NCI-H2227 (cell line): Measurements from ENCODE around the gene FAM228B.
A peak's percentile ranks its signal among the peaks of the same experiment; 100 is the strongest.
"Not testable (repeated sequence)": the region's sequence is repeated elsewhere in the genome, so short reads cannot be mapped to it uniquely, and the experiment has no call there.

Experiments
- DNase-seq: peaks from one replicate; lab custom pipeline; 2025; ENCODE audit not compliant: unreplicated experiment; lab: John Stamatoyannopoulos, UW

Gene FAM228B

DNA sequence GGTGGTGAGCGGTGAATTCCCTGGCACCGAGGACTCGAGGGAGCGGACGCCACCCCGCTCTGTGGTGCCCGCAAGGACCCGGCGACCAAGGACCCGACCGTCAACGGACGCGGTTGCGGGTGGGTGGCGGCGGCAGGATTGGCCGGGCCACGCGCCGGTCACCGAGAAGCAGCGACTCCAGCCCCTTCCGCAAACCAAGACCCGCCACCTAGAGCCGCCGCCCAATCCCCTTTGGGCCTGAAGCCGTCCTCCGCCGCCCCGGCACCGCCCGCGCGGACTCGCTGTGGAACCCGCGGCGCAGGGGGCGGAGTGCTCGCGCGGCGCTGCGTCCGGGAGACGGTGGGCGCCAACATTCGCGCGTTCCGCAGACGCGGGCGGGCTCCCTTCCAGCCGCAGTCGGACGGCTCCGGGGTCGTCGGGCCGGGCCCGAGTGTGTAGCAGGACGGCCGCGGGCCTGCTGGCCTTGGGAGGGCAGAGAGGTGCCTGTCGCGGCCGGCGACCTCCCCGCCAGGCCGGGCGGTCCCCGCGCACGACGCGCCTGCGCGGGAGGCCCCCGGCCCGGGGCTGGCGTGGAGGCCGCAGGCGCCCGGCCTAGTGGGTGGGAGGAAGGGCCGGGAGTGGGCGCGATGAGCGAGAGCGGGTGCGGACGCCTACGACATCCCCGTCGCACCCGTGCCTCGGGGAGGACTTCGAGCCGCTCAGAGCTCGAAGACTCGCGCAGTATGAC lies at the start of gene FAM228B, which contains the start of gene PFN4:
TSS of gene FAM228B (plus strand) at position 275 of the 727 bp plus-strand sequence. CDS start 893 bp downstream, outside the sequence.
TSS of gene PFN4 (minus strand) at position 140 of the 727 bp plus-strand sequence. CDS start 799 bp downstream, outside the sequence.
- peak; percentile 94 for DNase-seq

DNA sequence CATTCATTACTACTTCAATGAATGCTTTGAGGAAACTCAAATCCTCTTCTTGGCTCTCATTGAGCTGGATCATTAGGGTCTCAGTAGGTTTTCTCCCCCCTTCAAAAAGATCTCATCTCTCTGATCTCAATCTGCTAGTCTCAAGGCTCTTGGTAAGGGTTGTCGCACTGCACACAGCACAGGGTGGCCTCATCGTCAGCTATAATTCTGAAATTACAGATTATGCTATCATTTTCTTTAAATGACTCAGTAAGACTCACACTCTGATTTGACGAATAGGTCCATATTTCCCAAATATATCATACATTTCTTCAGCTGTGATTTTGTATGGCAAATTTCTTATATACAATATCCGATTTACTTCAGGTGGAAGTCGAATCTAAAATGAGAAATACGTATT lies 49.5 kb upstream of the FAM228B start:
- DNase-seq, result no peak

DNA sequence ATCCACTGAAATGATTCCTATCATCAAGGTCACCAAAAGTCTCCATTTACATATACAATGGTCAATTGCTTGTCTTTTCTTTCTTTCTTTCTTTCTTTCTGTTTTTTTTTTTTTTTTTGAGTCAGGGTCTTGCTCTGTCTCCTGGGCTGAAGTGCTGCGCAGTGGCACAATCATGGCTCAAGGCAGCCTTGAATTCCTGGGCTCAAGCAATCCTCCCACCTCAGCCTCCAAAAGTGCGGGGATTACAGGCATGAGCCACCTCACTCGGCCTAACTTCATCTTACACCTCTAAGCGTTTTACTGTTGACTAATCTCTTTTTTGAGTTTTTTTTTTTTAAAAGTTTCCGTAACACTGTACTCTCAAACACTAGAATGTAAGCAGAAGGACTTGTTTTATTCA lies 48.0 kb upstream of the FAM228B start:
- DNase-seq, result no peak

DNA sequence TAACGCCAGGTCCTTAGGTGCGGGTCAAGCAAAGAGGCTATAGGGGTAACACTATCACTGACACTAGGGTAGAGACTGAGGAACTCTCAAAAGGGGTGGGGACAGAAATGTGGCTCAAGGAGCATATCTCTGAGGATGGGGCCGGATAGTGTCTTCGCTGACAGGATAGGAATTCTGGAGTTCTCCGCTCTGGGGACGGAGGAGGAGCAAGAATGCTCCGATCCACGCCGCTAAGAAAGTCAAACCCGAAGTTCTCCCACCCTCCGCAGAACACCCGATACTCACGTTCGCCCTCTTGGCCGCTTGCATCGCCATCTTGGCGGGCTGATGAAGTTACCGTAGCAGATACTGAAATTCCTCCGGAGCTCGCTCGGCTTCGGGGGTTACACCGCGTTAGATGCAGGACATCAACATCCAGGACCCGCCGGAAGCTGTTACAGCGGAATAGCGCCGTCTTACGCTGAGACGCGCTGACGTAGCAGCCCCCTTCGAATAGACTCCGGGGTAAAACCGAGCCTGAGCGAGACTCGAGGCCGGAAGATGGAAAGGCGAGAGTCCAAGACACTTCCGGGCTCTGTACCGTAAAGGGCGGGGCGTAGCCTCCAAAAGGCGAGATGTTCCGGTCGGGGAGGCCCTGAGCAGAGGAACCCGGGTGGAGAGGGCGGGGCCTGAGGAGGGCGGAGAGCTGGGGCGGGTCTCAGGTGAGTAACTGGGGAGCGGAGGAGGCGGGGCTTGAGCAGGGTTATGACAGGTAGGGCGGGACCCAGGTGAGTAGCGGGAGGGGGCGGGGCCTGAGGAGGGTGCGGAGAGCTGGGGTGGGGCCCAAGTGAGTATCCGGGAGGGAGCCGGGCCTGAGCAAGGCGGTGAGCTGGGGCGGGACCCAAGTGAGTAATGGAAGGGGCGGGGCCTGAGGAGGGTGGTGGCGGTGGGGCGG lies 47.1 kb upstream of the FAM228B start, which contains the start of gene SF3B6:
TSS of gene SF3B6 (minus strand) at position 412 of the 934 bp plus-strand sequence. CDS start at position 315, 97 bp downstream.
- DNase-seq, result peak; percentile 100

DNA sequence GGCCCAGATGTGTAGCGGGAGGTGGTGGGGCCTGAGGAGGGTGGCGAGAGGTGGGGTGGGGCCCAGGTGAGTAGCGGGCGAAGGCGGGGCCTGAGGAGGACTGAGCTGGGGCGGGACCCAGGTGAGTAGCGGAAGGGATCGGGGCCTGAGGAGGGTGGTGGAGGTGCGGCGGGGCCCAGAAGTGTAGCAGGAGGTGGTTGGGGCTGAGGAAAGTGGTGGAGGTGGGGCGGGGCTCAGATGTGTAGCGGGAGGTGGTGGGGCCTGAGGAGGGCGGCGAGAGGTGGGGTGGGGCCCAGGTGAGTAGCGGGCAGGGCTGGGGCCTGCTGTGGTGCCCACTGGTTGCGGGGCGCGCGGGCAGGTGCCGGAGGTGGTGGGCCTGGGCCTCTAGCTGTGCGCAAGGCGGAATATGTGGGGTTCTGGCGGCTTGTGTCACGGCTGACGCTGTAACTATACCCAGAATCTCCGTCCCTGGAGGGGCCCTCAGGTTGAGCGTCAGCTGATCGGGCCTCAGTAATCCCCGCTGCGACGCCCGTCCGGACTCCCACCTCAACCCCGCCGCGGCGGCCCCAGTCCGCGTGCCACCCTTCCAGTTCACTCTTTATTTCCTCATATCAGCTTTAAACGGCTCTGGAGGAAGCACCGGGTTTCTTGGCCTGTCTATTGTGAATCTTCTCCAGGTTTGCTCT lies 46.3 kb upstream of the FAM228B start:
- peak; percentile 59 for DNase-seq

DNA sequence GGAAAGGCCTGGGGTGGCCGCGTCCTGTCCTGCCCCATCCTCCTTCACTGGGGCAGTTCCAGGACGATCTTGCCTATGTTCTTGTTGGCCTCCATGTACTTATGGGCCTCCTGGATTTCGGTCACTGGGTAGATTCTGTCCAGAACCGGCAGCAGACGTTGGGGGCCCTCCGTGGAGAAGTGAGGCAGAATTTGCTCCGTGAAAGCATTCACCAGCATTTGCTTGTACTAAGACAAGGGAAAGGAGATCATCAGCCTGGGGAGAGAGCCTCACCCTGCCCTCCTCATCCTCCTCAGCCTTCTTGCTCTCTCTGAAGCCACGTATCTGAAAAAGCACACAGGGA lies 45.8 kb upstream of the FAM228B start:
- DNase-seq, result no peak

DNA sequence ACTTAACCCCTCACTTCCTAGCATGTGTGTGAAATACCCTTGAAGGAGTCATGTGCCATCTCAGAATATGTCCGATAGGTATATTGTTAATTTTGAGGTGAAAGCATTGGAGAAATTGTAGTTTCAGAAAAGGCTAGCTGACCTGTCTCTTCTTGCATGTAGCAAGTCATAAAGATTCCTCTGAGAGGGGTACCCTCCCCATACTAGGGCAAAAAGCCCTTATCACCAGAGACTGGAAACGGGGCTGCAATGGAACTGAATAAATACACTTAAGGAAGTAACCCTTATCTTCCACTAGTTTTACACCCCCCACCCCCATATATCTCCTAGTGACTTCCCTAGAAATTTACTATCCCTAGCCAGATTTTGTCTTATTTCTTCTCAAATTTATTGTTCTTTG lies 45.4 kb upstream of the FAM228B start:
- no peak for DNase-seq

DNA sequence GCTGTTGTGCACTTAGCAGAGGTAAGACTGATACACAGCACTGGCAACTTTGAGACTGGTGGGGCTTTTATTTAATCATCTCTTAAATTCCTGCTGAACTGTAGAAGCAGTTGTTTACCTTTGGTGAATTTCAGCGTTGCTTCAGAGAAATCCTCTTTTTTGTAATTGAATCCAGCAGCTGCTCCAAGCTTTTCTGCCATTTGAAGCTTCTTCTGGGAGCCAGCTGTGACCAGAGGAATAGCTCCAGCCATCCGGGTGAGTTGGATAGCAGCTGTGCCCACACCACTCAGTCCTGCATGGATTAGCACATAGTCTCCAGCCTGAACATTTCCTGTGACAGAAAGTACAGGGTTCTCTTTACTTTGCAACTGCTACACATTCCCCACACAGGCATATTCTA lies 42.6 kb upstream of the FAM228B start:
- DNase-seq, result no peak

DNA sequence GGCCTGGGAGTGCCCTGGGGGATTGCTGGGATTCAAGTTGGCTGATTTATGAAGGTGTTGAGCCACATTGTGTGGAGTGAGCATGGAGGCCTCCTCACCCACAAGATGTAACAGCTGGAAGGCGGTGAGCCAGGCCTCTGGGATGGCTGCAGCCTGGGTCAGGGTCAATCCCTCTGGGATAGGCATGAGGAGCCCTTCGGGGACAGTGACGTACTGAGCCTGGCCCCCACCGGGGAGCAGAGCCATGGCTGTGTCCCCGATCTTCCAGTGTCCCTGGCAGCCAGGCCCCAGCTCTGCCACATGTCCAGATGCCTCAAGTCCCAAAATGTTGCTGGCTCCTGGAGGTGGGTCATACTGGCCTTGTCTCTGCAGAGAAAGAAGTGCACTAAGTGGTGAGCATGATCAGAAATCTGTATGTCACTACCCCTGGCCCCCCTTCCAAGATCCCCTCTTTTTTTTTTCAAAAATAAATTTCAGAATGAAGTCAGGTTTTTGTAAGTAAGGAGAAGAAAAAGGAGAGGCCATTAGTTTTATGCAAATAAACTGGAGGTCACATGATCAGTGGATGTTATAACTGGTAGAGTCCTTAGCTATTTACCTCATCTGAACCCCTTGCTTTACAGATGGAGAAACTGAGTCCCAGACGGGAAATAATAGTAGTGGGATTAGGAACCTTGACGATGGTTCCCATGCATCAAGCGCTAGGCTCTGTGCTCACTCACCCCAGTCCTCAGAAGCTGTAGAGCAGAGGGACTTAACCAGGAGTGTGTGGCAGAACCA lies 40.3 kb upstream of the FAM228B start:
- peak; percentile 42 for DNase-seq

DNA sequence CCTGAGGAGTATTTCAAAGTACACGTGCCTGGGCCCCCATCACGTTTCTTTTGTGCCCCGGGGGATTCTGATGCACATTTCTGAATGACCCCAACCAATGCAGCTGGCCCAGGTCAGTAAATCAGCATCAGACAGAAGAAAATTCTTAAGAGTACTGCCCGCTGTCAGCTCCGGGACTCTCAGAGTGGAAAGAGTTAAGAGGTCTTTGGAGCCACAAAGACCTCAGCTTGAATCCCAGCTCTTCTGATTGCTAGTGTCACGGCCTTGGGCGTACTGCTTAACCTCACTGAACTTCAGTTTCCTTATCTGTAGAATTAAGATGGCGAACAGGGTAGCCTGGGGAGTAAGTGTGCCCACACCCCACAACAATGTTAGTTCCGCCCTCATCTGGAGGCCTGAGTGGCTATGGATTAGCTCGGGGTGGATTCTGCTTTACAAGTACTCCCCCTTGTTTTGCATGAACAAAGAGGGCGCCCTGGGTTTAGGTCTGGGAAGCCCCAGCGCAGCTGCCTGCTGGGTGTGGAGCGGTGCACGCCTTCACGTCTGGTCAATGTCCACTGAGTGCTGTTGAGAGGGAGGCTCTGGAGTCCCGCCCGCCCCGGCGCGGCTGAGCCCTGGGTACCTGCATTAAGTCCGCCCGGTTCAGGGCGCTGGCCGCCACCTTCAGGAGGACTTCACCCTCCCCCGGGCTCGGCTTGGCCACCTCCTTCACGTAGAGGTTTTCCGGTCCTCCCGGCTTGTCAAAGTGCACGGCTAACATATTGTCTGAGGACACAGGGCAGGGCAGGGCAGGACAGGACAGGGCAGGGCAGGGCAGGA lies 39.5 kb upstream of the FAM228B start:
- peak; percentile 92 for DNase-seq

DNA sequence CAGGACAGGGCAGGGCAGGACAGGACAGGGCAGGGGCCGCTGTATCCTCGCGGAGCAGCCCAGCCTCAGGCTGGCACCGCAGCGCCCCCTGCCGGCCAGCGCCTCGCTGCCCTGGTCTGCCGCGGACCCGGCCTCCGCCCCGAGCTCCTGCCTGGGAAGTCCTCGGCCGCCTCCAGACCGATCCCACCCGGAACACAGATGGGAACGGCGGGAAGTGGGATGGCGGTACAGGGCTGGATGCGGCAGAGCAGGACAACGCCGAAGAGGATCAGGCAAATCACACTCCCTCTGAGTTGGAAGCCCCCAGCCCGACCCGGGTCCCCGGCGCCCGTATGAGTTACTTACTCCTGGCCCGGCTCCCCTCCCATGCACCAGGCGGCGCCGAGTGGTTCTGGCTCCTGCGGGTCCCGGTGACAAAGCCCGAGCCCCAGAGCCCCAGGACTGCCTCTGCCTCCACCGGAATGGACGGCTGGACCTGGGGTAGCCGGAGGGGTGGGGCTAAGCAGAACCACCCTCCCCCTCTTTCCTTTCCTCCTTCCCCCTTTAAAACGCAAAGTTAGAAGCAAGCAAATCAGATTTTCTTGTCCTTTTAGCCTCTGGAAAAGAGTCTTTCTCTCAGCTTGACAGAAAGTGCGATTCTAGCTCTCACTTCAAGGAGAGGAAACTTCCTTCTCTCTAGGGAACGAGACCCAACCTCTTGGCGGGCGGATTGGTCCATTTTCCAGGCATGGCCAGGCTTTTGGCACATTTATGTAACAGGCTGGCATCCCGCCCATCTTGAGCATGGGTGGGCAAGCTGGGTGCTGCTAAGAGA lies 38.7 kb upstream of the FAM228B start, which contains the start of gene TP53I3:
TSS of gene TP53I3 (minus strand) at position 449 of the 814 bp plus-strand sequence. CDS start 508 bp downstream, outside the sequence.
- peak; percentile 91 for DNase-seq

DNA sequence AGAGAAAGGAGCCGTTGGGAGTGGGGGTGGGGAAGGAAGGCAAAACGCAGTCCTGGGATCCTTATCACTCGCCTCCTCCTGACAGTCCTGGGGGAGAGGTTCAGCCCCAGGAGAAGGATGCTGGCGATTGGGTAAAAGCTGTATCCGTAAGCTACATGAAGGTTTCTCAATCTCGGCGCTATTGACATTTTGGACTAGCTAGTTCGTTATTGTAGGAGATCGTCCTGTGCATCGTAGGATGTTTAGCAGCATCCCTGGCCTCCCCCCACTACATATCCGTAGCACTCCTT lies 38.1 kb upstream of the FAM228B start:
- DNase-seq, result no peak

DNA sequence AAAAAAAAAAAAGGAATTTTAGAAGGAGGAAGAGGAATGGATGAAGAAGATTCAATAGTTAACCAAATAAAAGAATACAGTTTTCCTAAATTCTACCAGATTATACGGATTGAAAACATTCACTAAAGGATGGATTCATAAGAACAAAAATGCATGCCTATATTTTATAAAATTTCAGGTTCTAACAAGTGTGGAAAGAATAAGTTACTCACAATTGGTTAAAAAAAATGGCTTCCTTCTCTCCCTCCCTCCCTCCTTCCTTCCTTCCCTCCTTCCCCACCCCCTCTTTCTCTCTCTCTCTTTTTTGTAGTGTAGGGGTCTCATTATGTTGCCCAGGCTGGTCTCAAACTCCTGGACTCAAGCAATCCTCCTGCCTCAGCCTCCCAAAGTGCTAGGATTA lies 37.0 kb upstream of the FAM228B start:
- DNase-seq, result no peak

DNA sequence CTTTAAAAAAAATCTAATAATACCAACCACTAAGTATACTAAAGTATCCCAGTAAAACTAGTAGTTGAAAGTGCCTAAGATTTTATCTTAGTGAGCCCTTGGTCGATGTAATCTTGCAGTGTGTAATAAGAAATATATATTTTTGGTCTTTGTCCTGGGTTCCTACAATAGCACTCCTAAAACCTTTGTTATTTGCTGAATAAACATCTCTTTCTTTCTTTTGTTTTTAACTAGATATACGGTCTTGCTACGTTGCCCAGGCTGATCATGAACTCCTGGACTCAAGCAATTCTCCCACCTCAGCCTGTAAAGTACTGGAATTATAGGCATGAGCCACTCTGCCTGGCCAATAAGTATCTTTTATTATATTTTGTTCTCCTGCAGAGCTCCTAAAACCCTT lies 36.2 kb upstream of the FAM228B start:
- no peak for DNase-seq

DNA sequence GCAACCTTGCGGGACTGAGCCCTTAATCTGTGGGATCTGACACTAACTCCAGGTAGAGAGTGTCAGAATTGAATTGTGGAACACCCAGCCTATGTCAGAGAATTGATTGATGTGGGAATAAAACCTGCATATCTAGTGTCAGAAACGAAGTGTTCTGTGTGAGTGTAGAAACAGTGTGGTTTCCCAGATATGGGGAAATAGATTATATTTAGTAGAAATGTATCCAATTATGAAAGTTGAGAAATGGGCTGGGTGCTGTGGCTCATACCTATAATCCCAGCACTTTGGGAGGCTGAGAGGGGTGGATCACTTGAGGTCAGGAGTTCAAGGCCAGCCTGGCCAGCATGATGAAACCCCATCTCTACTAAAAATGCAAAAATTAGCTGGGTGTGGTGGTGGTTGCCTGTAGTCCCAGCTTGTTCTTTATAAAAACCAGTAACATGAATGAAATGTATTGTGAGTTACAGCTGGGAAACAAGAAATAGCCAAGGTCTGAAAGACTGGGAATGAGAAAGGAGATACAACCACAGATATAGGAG lies 34.4 kb upstream of the FAM228B start:
- no peak for DNase-seq

DNA sequence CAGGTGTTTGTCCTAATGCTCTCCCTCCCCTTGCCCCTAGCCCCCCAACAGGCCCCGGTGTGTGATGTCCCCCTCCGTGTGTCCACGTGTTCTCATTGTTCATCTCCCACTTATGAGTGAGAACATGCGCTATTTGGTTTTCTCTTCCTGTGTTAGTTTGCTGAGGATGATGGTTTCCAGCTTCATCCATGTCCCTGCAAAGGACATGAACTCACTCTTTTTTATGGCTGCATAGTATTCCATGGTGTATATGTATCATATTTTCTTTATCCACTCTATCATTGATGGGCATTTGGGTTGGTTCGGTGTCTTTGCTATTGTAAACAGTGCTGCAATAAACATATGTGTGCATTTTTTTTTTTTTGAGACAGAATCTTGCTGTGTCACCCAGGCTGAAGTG lies 30.0 kb upstream of the FAM228B start:
- DNase-seq, result not testable (repeated sequence)

DNA sequence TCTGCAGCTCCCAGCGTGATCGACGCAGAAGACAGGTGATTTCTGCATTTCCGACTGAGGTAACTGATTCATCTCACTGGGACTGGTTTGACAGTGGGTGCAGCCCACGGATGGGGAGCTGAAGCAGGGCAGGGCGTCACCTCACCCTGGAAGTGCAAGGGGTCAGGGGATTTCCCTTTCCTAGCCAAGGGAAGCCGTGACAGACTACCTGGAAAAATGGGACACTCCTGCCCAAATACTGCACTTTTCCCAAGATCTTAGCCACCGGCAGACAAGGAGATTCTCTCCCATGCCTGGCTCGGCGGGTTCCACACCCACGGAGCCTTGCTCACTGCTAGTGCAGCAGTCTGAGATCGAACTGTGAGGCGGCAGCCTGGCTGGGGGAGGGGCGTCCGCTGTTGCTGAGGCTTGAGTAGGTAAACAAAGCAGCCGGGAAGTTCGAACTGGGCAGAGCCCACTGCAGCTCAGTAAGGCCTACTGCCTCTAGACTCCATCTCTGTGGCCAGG lies 28.0 kb upstream of the FAM228B start:
- DNase-seq, result not testable (repeated sequence)

DNA sequence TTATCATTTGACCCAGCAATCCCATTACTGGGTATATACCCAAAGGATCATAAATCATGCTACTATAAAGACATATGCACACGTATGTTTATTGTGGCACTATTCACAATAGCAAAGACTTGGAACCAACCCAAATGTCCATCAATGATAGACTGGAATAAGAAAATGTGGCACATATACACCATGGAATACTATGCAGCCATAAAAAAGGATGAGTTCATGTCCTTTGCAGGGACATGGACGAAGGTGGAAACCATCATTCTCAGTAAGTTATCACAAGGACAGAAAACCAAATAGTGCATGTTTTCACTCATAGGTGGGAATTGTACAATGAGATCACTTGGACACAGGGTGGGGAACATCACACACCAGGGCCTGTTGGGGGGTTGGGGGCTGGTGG lies 22.5 kb upstream of the FAM228B start:
- not testable (repeated sequence) for DNase-seq
